Gastrocnemius medialis (tissue), 4 donors: ENCODE measurements around the gene SFSWAP.

Experiments
- CTCF ChIP-seq, 5 experiments: fragments of 450-650 bp in 3 of 5; fragments of 200-600 bp in 2 of 5; sonication (generic) in 2 of 5; IDR thresholded peaks in 4 of 5; conservative IDR thresholded peaks in 1 of 5; 1 replicate in 4 of 5; 2 replicates in 1 of 5; pipeline ENCODE4 v1.5.1; 2016 to 2019; ENCODE audit warnings: antibody characterized with exemption in 5 of 5, mild to moderate bottlenecking in 3 of 5, moderate library complexity in 3 of 5
- POLR2A ChIP-seq, 2 donors: fragments of 450-650 bp; IDR thresholded peaks; one replicate each; pipeline ENCODE4 v1.6.1; 2017; ENCODE audit warnings: antibody characterized with exemption in 2 of 2, mild to moderate bottlenecking in 2 of 2, moderate library complexity in 2 of 2

GRCh38 chr12:131754184-131754583 is 43.3 kb downstream of the SFSWAP start:
- TF ChIP-seq CTCF (IDR thresholded peaks at IDR 0.05 in 4 of 5, conservative IDR thresholded peaks at IDR 0.05 in 1 of 5) (no peak), POLR2A (IDR thresholded peaks at IDR 0.05) (no peak)
